Testis (tissue), 3 donors: ENCODE measurements around the gene CDH6. TPM values are rescaled to one million over a fixed set of nuclear protein-coding genes. Genes with fewer than 3 reads are reported as not detected.

Experiments
- DNase-seq: peaks from one replicate; pipeline ENCODE4 v3.0.0-alpha.2; 2019
- H3K27ac ChIP-seq, 2 donors: fragments of 200-600 bp; sonication (generic); one replicate each; pipeline ENCODE4 v1.5.1; 2019
- H3K27me3 ChIP-seq: fragments of 200-600 bp; sonication (generic); one replicate; pipeline ENCODE4 v1.5.1; 2019
- H3K36me3 ChIP-seq: fragments of 200-600 bp; sonication (generic); one replicate; pipeline ENCODE4 v1.5.1; 2017; ENCODE audit warnings: low read depth; ENCODE audit errors: missing control alignments
- H3K4me1 ChIP-seq: fragments of 200-600 bp; sonication (generic); one replicate; pipeline ENCODE4 v1.5.1; 2019
- H3K4me3 ChIP-seq, 2 donors: fragments of 200-600 bp; sonication (generic); one replicate each; pipeline ENCODE4 v1.5.1; 2017 to 2019
- H3K9me3 ChIP-seq: fragments of 200-600 bp; sonication (generic); one replicate; pipeline ENCODE4 v1.5.1; 2017
- POLR2A ChIP-seq: fragments of 450-650 bp; IDR thresholded peaks from one replicate; pipeline ENCODE4 v1.6.1; 2017; ENCODE audit warnings: antibody characterized with exemption, mild to moderate bottlenecking, moderate library complexity
- WGBS, 2 donors: methylation state at CpG; one replicate each; pipeline ENCODE4 v1.1.5; 2018; 5-methylcytosine and 5-hydroxymethylcytosine counted together
- intact Hi-C: fragments of 100-400 bp; cut with DNase I; formaldehyde crosslinking; loops from one replicate; pipeline ENCODE4 v1.15.1; 2023; ENCODE audit warnings: low total_unique reads
- polyA plus RNA-seq: library from polyadenylated mRNA; stranded (reverse); fragments of 350-450 nt; fragmentation: Illumina TruSeq; extraction: RNeasy Lipid Tissue Mini Kit (QIAGEN cat#74804); gene quantifications from one replicate; pipeline ENCODE4 v1.2.3, GENCODE V29; 2014; ENCODE audit warnings: low read depth, low replicate concordance; ENCODE audit not compliant: insufficient read depth
- total RNA-seq, 2 donors: library from RNA; depleted of rRNA; stranded (reverse); fragments of >200 nt; gene quantifications; one replicate each; pipeline ENCODE4 v1.2.3, GENCODE V29; 2016
- TF ChIP-seq, protein P1 (sequence below), 3 experiments: fragments of 450-650 bp in 2 of 3; fragments of 200-600 bp in 1 of 3; sonication (generic) in 1 of 3; IDR thresholded peaks; one replicate each; pipeline ENCODE4 v1.5.1; 2016 to 2019; ENCODE audit warnings: antibody characterized with exemption in 3 of 3, mild to moderate bottlenecking in 2 of 3, moderate library complexity in 1 of 3

CDH6 gene
- total and polyA plus RNA-seq, 3 donors from 2014 or later, result 0.68 to 3.6 (median 0.87) TPM

DNA sequence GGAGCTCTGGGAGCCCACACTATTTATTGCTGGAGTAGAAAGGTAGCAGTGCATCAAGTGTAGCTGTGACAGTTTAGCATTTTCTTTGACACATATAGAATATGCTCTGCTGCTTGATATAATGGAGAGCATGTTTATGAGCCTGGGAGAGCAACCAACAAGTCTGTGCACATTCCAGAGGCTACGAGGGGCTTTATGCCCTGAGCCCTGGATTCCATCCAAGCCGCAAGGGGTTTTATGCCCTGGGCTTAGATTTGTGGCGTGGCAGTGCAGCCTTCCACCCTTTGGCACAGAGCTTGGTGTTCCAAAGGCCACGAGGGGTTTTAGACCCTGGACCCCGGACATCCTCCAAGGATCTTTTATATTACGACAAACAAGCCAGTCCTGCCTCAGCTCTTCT is 14.6 kb downstream of the CDH6 start:
- H3K4me1 ChIP-seq, result no peaks in the 10 kb centered on the region
- TF ChIP-seq POLR2A, result no peak
- TF ChIP-seq, protein P1, sequence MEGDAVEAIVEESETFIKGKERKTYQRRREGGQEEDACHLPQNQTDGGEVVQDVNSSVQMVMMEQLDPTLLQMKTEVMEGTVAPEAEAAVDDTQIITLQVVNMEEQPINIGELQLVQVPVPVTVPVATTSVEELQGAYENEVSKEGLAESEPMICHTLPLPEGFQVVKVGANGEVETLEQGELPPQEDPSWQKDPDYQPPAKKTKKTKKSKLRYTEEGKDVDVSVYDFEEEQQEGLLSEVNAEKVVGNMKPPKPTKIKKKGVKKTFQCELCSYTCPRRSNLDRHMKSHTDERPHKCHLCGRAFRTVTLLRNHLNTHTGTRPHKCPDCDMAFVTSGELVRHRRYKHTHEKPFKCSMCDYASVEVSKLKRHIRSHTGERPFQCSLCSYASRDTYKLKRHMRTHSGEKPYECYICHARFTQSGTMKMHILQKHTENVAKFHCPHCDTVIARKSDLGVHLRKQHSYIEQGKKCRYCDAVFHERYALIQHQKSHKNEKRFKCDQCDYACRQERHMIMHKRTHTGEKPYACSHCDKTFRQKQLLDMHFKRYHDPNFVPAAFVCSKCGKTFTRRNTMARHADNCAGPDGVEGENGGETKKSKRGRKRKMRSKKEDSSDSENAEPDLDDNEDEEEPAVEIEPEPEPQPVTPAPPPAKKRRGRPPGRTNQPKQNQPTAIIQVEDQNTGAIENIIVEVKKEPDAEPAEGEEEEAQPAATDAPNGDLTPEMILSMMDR (IDR thresholded peaks at IDR 0.05), result no peak
- H3K9me3 ChIP-seq, result no peaks in the 10 kb centered on the region
- H3K36me3 ChIP-seq, result no peaks in the 10 kb centered on the region
- DNase-seq, result no peak
- intact Hi-C loops, result no loop called here
- H3K4me3 ChIP-seq, result no peak overlapping the region
- no peaks in the 10 kb centered on the region for H3K27me3 ChIP-seq
- WGBS, 2 donors, result 87 to 88% methylated on average over 6 of the region's 6 CpGs
- H3K27ac ChIP-seq, result no peak overlapping the region

DNA sequence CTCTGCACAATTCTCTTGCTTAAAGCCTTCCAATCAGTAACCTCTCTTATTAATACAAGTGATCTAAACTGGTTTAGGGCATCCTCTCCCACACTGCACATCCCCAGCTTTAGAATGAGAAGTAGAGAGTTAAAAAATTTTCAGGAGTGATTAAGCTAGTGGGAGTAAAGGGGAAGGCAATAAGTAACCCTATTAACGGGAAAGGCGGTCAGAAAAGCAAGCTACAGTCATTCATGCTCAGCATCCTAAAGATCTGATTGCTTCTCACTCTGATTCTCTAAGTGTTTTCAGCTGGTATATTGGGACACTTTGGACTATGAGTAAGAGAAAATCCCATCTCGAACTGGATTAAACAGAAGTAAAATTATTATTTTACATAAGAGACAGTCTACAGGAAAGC is 15.8 kb downstream of the CDH6 start:
- TF ChIP-seq, protein P1 (IDR thresholded peaks at IDR 0.05), result no peak
- no peak for TF ChIP-seq POLR2A
- intact Hi-C loops, result no loop called here
- WGBS, 2 donors, result 46 to 49% methylated on average over 3 of the region's 3 CpGs

DNA sequence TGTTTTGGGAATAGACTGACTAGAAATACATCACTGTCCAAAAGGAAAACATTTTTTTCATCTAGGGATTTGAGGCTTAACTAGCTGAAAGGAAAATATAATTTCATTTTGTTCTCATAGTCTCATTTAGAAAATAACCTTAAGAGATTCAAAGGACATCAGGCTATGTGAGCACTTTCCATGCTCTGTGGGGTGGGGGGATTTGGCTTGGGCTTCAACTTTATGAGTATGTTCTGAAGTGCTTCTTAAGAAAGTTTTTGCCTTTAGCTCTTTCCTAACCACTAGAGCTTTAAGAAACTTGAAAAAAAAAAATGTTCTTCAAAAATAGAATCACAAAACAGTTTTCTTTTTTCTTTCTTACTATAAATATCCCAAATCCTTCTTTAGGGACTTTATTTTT is 17.6 kb downstream of the CDH6 start:
- no peak for DNase-seq
- H3K4me1 ChIP-seq, result no peaks in the 10 kb centered on the region
- H3K4me3 ChIP-seq, result no peak overlapping the region
- intact Hi-C loops, result no loop called here
- no peaks in the 10 kb centered on the region for H3K36me3 ChIP-seq
- H3K9me3 ChIP-seq, result no peaks in the 10 kb centered on the region
- TF ChIP-seq POLR2A, result no peak
- TF ChIP-seq, protein P1 (IDR thresholded peaks at IDR 0.05), result no peak
- H3K27ac ChIP-seq, result no peak overlapping the region
- no peaks in the 10 kb centered on the region for H3K27me3 ChIP-seq

More for the DNA sequence above, 15.8 kb downstream of the CDH6 start:
- Histone ChIP-seq H3K27ac (no peak overlapping the region), H3K9me3 (no peaks in the 10 kb centered on the region), H3K4me1 (no peaks in the 10 kb centered on the region), H3K36me3 (no peaks in the 10 kb centered on the region), H3K4me3 (no peak overlapping the region), H3K27me3 (no peaks in the 10 kb centered on the region)
- DNase-seq, result no peak

DNA sequence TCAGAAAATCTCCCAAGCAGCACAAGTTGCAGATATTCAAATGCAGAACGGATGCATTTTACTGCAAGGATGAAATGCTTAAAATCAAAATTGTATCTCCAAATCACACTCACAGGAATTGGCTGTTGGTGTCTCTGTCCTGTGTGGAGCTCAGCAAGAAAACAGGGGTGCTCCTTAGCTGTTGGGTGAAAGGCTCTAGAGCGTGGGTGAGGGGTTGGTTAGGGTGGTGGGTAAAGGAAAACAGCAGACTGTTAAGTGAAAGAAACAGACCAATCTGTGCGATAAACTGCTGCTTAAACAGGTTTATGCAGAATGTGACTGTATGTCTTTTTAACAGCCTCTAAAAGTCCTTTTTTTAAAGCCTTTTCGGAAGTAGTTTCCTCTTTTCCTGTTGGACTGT is 19.8 kb downstream of the CDH6 start:
- H3K36me3 ChIP-seq, result no peaks in the 10 kb centered on the region
- WGBS, 2 donors, result 67 to 78% methylated on average over 4 of the region's 4 CpGs
- H3K27me3 ChIP-seq, result no peaks in the 10 kb centered on the region
- DNase-seq, result no peak
- intact Hi-C loops, result no loop called here
- TF ChIP-seq POLR2A, result no peak
- TF ChIP-seq, protein P1 (IDR thresholded peaks at IDR 0.05), result no peak
- no peak overlapping the region for H3K27ac ChIP-seq
- no peak overlapping the region for H3K4me3 ChIP-seq
- H3K9me3 ChIP-seq, result no peaks in the 10 kb centered on the region
- no peaks in the 10 kb centered on the region for H3K4me1 ChIP-seq

DNA sequence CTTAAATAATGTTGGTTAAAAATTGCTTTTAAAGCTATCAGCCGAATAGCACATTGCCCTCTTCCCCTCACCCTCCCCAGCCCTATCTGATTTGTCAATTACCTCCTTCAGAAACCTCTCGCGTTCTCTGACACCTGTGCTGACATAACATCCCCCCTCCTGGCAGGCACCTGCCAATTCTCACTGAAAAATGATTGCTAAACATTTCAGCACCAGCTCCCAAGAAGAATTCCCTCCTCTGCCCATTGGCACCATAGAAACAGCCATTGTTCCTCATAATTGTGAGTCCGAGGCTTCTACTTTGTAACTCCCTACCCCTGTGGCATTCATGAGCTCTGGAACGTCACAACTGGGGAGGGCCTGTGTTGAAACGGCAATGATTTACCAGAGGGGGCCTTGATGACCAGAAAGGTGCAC is 20.2 kb downstream of the CDH6 start:
- H3K4me1 ChIP-seq, result no peaks in the 10 kb centered on the region
- no peaks in the 10 kb centered on the region for H3K9me3 ChIP-seq
- no peak for DNase-seq
- no peak overlapping the region for H3K27ac ChIP-seq
- no peak for TF ChIP-seq POLR2A
- TF ChIP-seq, protein P1 (IDR thresholded peaks at IDR 0.05), result no peak
- H3K4me3 ChIP-seq, result no peak overlapping the region
- intact Hi-C loops, result no loop called here
- 24 to 29% methylated on average over 6 of the region's 6 CpGs for WGBS, 2 donors
- H3K36me3 ChIP-seq, result no peaks in the 10 kb centered on the region
- H3K27me3 ChIP-seq, result no peaks in the 10 kb centered on the region
